Inferior parietal cortex (tissue), 1 donor: ENCODE data around the gene SLFN12.
"Not testable (repeated sequence)": the region's sequence is repeated elsewhere in the genome, so short reads cannot be mapped to it uniquely, and the experiment has no call there.

Experiments
- DNase-seq: peaks from one replicate; pipeline ENCODE4 v3.0.0-alpha.2; 2016; ENCODE audit errors: extremely low spot score

Gene SLFN12

GRCh38 chr17:35432176-35433074 lies at the start of gene SLFN12:
Gene SLFN12 (minus strand): TSS chr17:35432500. CDS start chr17:35423028, 9,472 bp downstream.
- peak; percentile 4 for DNase-seq

- DNase-seq = no peak
Measured at GRCh38 chr17:35479271-35479670, 47.0 kb upstream of the SLFN12 start.

GRCh38 chr17:35477248-35477647 lies 44.9 kb upstream of the SLFN12 start:
- DNase-seq = no peak

GRCh38 chr17:35476283-35476820 lies 44.1 kb upstream of the SLFN12 start:
- DNase-seq = no peak

GRCh38 chr17:35468475-35468874 lies 36.2 kb upstream of the SLFN12 start:
- no peak for DNase-seq

GRCh38 chr17:35467824-35468223 lies 35.5 kb upstream of the SLFN12 start:
- DNase-seq = no peak

- DNase-seq = no peak
Measured at GRCh38 chr17:35460354-35460851, 28.1 kb upstream of the SLFN12 start.

- DNase-seq = not testable (repeated sequence)
Measured at GRCh38 chr17:35454035-35454434, 21.7 kb upstream of the SLFN12 start.

GRCh38 chr17:35453171-35453570 lies 20.9 kb upstream of the SLFN12 start:
- DNase-seq = no peak

- DNase-seq = no peak
Measured at GRCh38 chr17:35449371-35449931, 17.2 kb upstream of the SLFN12 start.

- no peak for DNase-seq
Measured at GRCh38 chr17:35448899-35449227, 16.6 kb upstream of the SLFN12 start.

GRCh38 chr17:35448214-35448898 lies 16.1 kb upstream of the SLFN12 start, which contains the start of gene SLFN13:
Gene SLFN13 (minus strand): TSS chr17:35448766. CDS start chr17:35445680, 3,086 bp downstream.
- no peak for DNase-seq

- DNase-seq = no peak
Measured at GRCh38 chr17:35447499-35447898, 15.2 kb upstream of the SLFN12 start.

- no peak for DNase-seq
Measured at GRCh38 chr17:35438433-35438832, 6.1 kb upstream of the SLFN12 start.

GRCh38 chr17:35433075-35433894 lies 985 bp upstream of the SLFN12 start:
- no peak for DNase-seq

GRCh38 chr17:35429702-35430101 lies 2.6 kb downstream of the SLFN12 start:
- no peak for DNase-seq

GRCh38 chr17:35428229-35428628 lies 4.1 kb downstream of the SLFN12 start:
- no peak for DNase-seq

- DNase-seq = no peak
Measured at GRCh38 chr17:35423761-35424160, 8.5 kb downstream of the SLFN12 start.

GRCh38 chr17:35421069-35421468 lies 11.2 kb downstream of the SLFN12 start:
- DNase-seq = not testable (repeated sequence)

- no peak for DNase-seq
Measured at GRCh38 chr17:35416659-35417058, 15.6 kb downstream of the SLFN12 start.

GRCh38 chr17:35414707-35415106 lies 17.6 kb downstream of the SLFN12 start:
- DNase-seq = not testable (repeated sequence)
